ENCODE measurements around the gene OR4X2. TPM values are rescaled to one million over a fixed set of nuclear protein-coding genes. Genes with fewer than 3 reads are reported as not detected.

The OR4X2 gene
- total RNA-seq, 2 donors from 2014 or later = not detected

DNA sequence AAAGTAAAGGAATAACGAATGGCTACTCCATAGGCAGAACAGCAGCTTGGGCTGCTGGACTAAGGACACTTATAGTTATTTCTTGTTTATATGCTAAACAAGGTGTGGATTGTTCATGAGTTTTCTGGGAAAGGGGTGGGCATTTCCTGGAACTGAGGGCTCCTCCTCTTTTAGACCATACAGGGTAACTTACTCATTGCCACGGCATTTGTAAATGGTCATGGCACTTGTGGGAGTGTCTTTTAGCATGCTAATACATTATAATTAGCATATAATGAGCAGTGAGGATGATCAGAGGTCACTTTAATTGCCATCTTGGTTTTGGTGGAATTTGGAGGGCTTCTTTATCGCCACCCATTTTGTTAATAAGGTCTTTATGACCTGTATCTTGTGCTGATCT, 25.7 kb downstream of the OR4X2 start:
- H3K27ac ChIP-seq = no peak overlapping the region
- H3K9me3 ChIP-seq = no peaks in the 10 kb centered on the region
- no peak overlapping the region for H3K4me3 ChIP-seq
- no peaks in the 10 kb centered on the region for H3K27me3 ChIP-seq (replicated peaks; ENCODE audit: insufficient read depth)
- H3K4me1 ChIP-seq (ENCODE audit: control insufficient read depth in 1 of 2, low read depth in 2 of 2) = no peaks in the 10 kb centered on the region
- no peaks in the 10 kb centered on the region for H3K36me3 ChIP-seq
- ATAC-seq (ENCODE audit: insufficient number of reproducible peaks, low FRiP score, low read depth) = no peak
- no peak for DNase-seq (ENCODE audit: low spot score)
- TF ChIP-seq, protein P1, sequence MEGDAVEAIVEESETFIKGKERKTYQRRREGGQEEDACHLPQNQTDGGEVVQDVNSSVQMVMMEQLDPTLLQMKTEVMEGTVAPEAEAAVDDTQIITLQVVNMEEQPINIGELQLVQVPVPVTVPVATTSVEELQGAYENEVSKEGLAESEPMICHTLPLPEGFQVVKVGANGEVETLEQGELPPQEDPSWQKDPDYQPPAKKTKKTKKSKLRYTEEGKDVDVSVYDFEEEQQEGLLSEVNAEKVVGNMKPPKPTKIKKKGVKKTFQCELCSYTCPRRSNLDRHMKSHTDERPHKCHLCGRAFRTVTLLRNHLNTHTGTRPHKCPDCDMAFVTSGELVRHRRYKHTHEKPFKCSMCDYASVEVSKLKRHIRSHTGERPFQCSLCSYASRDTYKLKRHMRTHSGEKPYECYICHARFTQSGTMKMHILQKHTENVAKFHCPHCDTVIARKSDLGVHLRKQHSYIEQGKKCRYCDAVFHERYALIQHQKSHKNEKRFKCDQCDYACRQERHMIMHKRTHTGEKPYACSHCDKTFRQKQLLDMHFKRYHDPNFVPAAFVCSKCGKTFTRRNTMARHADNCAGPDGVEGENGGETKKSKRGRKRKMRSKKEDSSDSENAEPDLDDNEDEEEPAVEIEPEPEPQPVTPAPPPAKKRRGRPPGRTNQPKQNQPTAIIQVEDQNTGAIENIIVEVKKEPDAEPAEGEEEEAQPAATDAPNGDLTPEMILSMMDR (IDR thresholded peaks at IDR 0.05) = no peak

DNA sequence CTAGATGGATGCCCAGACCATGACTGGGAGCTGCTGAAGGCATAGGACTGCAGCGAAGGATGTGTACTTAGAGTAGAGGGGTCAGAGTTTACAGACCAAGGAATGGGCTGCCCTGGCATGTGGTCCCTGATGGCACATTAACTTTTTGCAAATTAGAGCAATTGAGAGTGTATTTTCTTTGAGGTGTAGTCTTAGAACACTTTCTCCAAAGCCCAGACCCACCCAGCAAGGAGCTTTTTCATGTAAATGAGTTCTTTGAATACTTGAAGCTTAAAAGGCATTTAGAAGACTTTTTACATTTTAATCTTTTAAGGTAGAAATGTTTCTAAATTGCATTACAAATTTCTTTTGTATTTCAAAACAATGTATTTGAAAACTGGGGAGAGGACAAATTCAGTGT, 27.7 kb downstream of the OR4X2 start:
- ATAC-seq (ENCODE audit: insufficient number of reproducible peaks, low FRiP score, low read depth) (no peak), DNase-seq (ENCODE audit: low spot score) (no peak)
- H3K27ac ChIP-seq = no peak overlapping the region
- H3K27me3 ChIP-seq (replicated peaks; ENCODE audit: insufficient read depth) = no peaks in the 10 kb centered on the region
- H3K4me1 ChIP-seq (ENCODE audit: control insufficient read depth in 1 of 2, low read depth in 2 of 2) = no peaks in the 10 kb centered on the region
- no peaks in the 10 kb centered on the region for H3K9me3 ChIP-seq
- H3K4me3 ChIP-seq = no peak overlapping the region
- TF ChIP-seq, protein P1 (IDR thresholded peaks at IDR 0.05) = no peak
- no peaks in the 10 kb centered on the region for H3K36me3 ChIP-seq

Other genes starting within 250 kb of the OR4X2 start
- not detected for gene OR4B1, start 28.3 kb upstream of the OR4X2 start, total RNA-seq
- not detected for gene OR4X1, start 18.8 kb downstream of the OR4X2 start, total RNA-seq
- not detected for gene OR4S1, start 61.1 kb downstream of the OR4X2 start, total RNA-seq
- not detected for gene OR4C3, start 79.8 kb downstream of the OR4X2 start, total RNA-seq
- gene OR4C5, start 121.4 kb downstream of the OR4X2 start, total RNA-seq = not detected
- gene OR4A47, start 243.7 kb downstream of the OR4X2 start, total RNA-seq = not detected

Measured in thoracic aorta (tissue), 2 donors.